GM23248 (cell line): ENCODE results near the gene TBC1D3H.
"Not testable (repeated sequence)": the region's sequence is repeated elsewhere in the genome, so short reads cannot be mapped to it uniquely, and the experiment has no call there.

ENCODE experiments used
- EZH2 ChIP-seq: fragments of 200-600 bp; sonication (generic); IDR thresholded peaks from 2 replicates; pipeline ENCODE4 v1.6.1; 2018; ENCODE audit warnings: antibody characterized with exemption, mild to moderate bottlenecking; ENCODE audit not compliant: insufficient read depth, poor library complexity, severe bottlenecking
- EZH2phosphoT487 ChIP-seq: fragments of 200-600 bp; sonication (generic); IDR thresholded peaks from 2 replicates; pipeline ENCODE4 v1.6.1; 2018; ENCODE audit warnings: antibody characterized with exemption, moderate library complexity, mild to moderate bottlenecking, low read depth; ENCODE audit not compliant: insufficient read depth

GRCh38 chr17:36362496-36362895 lies 25.7 kb downstream of the TBC1D3H start:
- not testable (repeated sequence) for TF ChIP-seq EZH2, EZH2phosphoT487
